Esophagus muscularis mucosa (tissue), 3 donors: ENCODE results near the gene CELSR1.

Source experiments
- CTCF ChIP-seq, 3 experiments: fragments of 200-600 bp in 2 of 3; fragments of 450-650 bp in 1 of 3; sonication (generic) in 2 of 3; IDR thresholded peaks; one replicate each; pipeline ENCODE4 v1.5.1; 2017 to 2019; ENCODE audit warnings: antibody characterized with exemption in 3 of 3, mild to moderate bottlenecking in 2 of 3, moderate library complexity in 1 of 3
- POLR2A ChIP-seq: fragments of 450-650 bp; IDR thresholded peaks from one replicate; pipeline ENCODE4 v1.6.1; 2017; ENCODE audit warnings: antibody characterized with exemption, moderate library complexity, mild to moderate bottlenecking, low read depth
- POLR2AphosphoS5 ChIP-seq, 2 donors: sonication (generic); formaldehyde crosslinking; IDR thresholded peaks; one replicate each; pipeline ENCODE4 v1.6.1; 2017; ENCODE audit warnings: antibody characterized with exemption in 2 of 2

GRCh38 chr22:46509416-46510089 lies 27.9 kb downstream of the CELSR1 start:
- TF ChIP-seq CTCF (IDR thresholded peaks at IDR 0.05) (no peak), POLR2A (no peak), POLR2AphosphoS5 (IDR thresholded peaks at IDR 0.05) (no peak)
